IPS-NIHi7 (cell line): ENCODE results near the gene ROBO2.

Source experiments
- DNase-seq: peaks from one replicate; pipeline ENCODE4 v3.0.0; 2012; ENCODE audit warnings: mixed read lengths; ENCODE audit errors: extremely low spot score

ROBO2 gene

DNA sequence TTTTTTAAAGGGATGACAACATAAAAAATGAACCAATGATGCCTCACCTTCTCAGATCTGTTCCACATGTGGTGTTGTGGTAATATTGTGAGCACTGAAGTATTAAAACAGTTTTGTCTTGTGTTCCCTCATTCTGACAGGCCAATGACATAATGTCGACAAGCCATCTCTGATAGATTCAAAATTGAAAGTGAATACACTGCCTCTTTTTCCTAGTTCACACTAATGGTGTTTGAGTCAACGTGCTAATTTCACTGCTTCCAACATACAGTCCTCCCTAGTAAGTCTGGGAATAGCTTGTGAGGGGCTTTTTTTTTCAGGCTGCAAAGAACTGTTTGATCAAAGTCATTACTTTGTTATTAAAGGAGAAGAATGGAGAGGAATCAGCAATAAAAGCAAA, 82.8 kb downstream of the ROBO2 start:
- no peak for DNase-seq

DNA sequence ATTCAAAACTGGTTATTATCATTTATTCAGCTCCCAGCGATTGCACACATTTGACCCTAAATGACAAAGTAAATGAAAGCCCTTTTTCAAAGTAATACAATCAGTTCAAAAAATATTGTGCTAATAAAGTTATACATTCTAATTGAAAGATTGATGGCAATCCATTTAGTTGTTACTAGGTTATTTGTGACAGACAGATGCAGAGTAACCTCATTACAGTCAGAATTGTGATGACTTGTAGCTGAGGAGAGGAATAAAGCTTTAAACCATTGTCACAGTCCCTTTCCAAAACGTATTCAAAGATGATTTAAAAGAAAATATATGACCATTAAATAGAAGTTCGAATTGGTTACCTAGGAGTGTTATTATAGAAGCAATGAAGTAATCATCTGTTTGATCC, 86.1 kb downstream of the ROBO2 start:
- no peak for DNase-seq

DNA sequence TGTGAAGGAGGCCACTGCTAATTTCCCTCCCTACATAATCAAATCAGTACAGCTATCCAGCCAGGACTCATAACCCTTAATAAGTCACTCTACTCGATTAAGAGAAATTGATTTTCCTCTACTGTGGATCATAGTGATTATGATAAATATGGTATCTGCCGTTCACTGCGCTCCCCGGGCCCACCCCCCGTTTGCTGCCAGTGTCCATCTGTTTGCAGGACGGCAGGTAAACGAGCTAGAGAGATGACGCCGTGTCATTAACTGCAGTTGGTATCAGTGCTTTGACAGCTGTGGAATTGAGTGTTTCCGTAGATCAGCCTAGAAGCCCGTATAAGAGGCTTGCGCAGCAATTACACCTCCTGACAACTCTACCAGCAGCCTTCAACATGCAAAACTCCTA, 94.9 kb downstream of the ROBO2 start:
- DNase-seq, result no peak

DNA sequence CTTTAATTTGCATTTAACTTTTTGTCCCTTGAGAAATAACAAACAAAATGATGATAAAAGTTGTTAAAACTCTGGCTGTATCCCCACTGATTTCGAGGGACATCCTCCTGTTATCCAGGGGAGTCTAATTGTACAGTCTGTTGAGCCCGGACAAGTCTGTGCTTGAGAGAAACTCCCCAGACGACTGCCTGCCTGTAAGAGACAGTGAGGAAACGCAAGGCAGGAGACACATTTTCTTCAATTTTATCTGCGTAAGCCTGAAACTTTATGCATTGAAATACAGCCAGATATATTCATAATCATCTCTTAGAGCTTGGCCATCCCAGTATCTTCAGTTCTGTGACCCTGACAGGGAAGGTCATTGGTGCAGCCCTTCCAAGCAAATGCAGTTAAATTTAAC, 97.7 kb downstream of the ROBO2 start:
- no peak for DNase-seq

DNA sequence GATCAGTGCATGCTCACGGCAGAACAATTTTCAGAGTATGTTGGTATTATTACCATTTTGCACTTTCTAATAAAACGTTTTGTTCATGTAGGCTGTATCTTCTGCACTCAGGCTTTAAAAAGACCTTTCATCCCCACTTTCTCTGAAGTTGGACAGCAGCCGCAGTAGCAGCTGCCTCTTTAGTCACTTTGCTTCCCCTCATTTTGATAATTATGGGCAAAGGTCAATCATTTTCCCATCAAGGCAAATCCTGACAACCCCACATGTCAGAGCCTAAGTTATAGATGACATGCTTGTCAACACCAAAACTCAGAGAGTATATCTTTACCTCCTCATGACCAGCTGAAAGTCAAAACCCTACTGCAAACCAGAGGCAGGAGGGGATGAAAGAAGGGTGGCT, 99.7 kb downstream of the ROBO2 start:
- DNase-seq, result no peak

DNA sequence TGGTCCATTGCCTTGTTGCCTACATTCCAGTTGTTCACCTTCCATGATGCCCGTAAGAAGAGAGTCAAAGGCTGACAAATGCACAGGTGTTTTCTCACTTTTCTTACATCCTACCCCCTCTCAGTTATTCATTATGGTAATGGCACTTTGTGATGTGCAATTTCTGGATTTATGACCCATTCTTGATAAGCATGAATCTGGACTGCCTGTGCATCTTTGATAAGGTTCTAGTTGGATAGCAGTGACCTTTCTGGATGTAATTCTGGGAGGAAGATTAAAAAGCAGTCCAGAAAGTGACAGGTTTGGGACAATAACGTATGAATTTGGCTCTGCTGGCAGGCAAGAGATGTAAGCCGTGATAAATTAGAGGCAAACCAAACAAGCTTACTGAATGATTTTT, 101.5 kb downstream of the ROBO2 start:
- no peak for DNase-seq

DNA sequence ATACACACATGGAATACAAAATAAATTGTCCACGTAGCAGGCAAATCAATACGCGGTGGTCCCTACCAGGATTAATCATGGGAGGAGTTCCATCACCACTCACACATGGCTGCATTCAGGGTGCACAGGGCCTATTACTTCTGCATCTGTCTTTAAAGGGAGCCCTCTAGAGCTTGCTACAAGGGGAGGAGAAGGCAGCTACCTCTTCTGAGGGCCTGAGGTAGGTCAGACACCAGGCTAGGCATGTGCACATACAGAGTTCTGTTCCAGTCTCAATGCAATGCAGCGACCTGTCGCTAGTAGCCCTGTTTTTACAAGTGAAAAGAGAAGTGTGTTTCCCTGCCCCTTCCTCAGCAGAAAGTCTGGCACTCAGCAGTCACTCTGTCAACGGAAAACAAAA, 102.7 kb downstream of the ROBO2 start:
- DNase-seq, result no peak

DNA sequence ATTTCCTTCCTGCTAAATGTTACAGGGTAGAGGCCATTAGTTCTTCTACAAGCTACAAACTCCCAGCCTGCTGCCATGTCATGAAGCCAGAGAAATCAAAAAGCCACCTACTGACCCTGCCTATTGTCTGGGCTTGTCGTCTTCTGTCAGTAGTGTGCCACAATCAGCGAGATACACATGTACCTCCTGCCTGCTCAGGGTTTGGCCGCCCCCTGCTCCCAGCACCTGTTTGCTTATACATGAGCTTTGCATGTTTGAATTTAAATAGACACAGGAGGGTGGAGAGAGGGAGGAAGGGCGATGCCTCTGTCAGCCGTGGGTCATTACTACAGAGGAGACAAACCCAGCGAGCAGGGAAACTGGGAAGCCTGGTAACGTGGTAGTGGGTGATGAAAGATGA, 106.1 kb downstream of the ROBO2 start:
- DNase-seq, result no peak

DNA sequence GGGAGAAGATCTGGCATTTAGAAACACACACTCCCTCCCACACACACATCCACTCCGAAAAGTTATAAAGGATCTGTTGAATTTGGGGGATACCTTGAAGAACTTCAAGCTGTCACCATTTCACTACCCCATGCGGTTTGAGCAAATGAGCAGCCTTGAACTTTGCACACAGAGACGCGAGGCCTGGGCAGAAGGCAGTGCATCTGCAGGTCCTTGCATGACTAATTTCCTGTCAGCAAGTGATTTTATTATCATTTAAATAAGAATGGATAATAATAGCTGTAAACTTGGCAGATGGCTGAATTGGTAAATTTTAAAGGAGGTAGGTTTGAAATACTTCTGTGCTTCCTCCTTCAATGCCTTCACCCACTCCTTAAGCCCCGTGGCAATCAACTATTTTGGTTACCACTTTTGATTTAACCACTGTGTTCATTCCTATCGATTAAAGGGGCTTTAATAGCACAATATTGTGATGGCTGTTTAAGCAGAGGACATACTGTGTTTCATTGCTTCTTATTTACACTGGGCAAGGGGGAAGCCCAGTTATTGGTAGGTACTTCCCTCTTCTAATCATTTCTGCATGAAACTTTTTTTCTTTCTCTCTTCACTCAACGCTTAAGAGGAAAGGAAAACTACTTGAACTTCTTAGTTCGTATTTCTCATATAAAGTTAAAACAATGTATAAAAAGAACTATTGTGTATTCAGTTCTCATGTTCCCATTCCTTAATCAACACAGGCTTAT, 108.1 kb downstream of the ROBO2 start:
- peak; percentile 19 for DNase-seq

DNA sequence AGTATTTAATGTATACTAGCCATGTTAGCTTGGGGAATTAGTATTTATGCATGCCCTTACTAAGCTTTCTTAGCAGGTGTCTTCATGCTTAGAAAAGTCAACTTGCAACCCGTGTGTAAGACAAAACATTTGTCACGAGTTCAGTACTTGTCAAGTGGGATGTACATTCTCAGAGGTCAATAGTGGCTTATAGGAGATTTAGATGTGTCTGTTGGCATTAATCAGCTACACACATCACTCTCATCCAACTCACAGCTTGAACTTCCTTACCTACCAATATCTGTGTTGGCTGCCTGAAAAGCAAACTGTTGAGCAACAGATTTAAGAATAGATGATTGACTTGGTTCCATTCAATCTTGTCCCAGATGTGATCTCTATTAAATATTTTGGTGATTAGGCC, 109.5 kb downstream of the ROBO2 start:
- no peak for DNase-seq

DNA sequence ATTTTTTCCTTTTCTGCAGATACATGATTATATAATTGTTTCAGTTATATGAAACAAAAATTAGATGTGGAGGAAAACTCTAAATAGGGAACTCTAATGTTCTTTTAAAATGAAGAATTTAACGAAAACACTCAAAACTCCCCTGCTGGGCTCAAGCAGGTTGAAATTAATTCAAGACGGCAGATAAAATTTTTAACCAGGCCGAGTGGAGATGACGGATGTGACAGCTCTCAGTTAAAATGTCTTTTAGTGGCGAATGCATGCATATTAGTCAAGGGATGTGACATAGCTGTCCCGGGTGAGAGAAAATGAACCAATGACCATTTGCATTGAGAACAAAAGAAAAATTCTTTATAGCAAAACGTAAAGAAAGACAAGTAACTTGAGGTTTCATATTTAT, 110.1 kb downstream of the ROBO2 start:
- DNase-seq, result no peak

DNA sequence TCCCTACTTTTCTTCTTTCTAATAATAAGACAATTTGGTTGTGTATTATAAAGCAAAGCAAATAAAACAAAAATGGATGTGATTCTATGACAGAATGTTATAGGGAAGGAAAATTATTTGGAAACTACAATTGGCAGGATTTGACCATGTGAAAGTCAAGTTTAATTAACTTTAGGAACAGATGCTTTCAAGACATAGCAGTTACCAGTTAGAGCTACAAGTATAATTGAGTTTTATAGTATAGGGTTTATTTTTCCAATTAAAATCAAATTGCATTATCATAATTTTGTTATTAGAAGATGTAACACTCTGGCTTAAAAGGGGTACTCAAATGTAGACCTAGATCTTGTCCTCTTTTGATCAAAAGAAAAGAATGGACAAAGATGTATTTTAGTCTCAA, 110.9 kb downstream of the ROBO2 start:
- no peak for DNase-seq

DNA sequence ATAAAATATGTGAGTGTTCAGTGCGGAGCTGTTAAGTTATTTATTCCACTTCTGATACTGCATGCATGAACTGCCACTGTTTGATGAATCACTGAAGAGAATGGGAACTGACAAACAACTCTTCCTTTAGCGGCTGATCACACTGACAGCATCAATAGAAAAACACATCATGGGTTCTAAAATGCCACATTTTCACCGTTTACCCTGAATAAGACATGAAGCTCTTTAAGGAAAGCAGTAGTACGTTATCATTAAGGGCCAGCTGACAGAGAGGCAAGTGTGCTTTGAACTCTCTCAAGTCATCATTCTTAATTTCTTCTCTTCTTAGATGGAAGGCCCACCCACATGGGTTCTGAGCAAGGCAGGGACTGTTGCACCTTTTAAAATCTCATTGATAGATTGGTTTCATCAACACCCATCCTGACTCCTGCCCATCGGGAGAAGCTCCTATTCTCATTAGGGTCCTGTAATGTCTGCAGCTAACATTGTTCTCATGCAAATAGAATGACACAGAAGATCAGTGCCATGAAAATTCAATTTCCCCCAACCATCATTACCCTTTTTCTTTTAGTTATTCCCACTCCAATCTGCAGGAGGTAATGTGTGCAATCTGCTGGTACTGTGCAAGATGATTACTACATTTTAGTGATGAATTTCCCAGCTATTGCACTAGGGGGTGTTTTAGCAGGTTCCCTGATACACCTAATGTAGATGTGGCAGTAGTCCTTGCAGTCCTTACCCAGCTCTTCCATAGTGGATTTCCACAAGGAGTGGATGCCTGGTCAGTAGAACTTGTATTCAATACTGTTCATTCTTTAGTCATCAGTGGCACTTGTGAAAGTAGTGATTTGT, 119.1 kb downstream of the ROBO2 start:
- DNase-seq, result no peak

DNA sequence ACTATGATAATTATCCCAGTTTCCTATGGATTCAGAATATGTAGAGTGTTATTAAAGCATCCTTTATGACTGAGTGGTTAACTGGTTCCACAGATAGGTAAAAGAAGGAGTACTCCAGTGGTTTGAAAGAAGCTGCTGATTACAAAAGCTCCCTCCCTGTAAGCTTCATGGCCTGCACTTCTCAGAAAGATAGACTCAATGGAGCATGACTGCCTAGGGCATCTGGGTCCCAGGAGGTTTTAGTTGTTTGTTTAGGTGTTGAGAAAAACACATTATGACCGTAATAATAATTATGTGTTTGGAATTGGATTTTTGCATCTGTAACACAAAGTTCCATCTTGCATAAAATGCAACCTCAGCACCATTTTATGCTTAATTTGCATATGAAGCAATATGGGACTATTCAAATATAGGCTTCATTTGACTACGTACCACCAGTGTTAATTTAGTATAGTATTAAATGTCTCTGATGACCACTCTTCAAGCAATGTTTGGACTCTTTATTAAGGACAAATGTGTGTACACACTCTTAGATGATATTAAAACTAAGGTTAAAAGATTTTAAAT, 121.1 kb downstream of the ROBO2 start:
- no peak for DNase-seq

DNA sequence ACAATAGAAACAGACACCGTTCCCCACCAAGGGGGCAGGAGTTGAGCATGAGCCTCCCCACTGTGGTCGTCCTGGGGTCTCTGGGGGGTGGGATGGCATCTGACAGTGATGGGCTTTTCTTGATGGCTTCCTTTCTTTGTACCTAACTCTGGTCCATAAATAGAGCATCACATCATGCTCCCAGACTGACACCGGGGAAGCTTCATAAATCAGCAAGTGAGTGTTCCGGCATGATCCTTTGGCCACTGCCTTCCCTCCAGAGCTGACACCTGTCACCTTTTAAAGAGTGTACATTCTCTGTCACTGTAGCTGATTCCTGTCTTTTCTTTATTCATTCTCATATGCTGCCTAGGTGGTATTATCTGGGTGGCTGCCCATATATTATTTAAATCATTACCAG, 129.9 kb downstream of the ROBO2 start:
- DNase-seq, result no peak

DNA sequence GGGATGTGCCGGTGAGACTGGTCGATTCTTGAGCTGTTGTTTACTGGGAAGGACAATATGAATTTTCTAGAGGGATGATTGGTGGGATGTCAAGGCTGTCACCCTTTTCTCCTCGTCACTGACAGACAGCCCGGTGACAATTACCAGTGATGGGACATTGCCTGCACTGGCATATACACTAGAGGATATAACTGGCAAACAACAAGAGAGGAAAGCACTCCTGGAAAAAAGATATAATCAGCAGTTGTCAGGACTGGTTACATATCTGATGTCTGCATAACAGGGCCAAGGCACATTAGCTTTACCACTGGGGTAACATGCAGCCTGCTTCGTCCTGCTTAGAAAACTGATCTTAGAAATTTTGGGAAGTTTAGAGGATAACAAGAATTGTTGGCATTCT, 131.1 kb downstream of the ROBO2 start:
- no peak for DNase-seq

DNA sequence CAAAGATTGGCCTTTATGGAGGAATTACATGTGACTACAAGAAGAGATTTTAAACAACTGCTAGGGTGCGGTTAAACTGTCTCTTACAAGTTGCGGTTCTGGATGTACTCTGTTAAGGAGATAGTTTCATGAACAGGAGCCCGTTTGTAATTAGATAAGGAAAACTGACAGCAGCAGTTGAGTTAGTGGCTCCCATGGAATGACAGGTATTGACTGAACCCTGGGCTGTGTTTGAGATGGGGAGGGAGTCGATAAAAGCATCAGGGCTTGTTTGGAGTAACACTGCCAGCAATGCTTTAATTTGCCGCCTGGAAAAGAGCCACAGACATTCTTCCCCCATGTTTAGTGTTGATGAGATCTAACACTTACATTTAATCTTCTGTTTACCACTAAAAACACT, 139.9 kb downstream of the ROBO2 start:
- DNase-seq, result peak; percentile 18

DNA sequence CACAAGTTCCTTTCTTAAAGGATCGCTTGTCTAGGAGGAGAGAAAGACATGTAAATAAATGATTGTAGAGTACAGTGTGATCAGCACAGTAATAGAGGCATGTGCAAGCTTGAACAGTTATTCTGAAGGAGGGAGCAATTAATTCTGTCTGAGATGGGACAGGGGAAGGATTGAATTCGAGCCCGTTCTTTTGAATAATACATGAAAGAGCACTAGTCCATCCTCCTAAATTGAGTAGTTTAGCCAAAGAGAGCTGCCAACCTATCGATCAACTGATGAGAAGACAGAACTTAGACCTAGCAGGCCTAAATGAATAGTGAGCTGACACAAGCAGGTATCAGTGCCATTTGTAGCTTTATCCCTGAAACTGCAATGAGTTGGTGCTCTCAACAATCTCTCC, 142.4 kb downstream of the ROBO2 start:
- no peak for DNase-seq

DNA sequence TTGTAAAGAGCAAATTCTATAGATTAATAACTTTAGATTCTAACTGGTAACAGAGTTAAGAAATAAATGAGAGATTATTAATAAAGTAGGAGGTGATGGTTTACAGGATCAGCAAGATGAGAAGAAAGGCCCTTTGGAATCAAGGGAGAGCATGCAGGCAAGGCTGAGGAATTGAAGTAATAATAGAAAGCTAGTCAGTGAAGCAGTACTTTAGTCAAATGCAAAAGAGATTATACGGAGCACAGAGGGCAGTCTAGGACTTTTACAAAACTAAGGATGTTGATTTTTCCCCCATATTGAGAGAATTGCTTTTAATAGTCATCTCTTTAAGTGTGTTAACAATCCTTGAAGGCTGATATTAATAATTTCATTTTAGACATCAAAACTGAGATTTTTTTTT, 146.4 kb downstream of the ROBO2 start:
- DNase-seq, result no peak

DNA sequence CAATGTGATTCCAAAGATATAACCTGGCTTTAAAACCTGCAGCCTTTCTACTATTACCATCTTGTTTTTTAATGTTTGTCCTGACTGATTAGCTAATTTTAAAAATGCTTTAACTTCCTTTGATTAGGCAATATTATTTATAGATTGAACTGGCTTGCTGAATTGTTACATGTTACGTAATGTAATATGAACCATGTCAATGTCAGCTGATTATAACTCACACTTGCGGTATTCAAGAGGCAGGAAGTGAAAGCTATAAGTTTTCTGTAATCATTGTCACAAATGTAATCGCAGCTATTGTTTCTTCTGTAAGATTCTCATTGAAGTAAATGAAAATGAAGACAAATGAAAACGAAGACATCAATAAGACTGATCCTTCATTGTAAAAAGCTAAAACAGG, 146.8 kb downstream of the ROBO2 start:
- no peak for DNase-seq

DNA sequence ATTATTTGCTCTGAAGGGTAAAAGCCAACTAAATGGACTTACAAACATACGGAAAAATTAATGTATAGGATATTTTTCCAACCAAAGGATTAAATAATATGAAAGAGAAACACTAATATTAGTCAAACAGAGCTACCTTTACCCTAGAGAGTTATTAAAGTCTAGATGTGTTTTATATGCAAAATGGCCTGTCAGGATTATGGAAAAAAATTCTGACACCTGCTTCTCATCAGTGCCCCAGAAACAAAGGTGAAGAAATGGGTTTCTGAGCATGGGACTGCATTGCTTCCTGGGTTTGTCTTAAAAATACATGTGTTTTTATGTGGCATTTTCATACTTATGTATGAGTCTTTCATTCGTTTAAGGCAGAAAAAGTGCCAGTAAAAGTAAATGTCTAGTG, 148.3 kb downstream of the ROBO2 start:
- DNase-seq, result no peak

DNA sequence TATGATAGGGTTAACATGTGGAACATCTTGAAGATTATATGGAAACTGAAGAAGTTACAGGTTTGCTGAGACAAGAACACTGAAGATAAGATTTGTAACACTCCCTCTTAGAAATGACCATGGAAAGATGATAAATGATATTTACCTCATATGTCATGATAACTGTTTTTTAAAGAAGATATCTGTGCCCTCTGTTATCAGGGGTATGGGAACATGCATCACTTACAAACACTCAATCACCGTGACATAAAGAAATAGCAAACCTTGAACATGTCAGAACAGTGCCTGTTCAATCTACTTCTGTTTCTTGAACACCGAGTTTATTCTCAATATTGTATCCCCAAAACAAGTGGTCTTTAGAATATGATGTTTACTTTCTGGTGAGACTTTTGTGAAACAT, 149.4 kb downstream of the ROBO2 start:
- DNase-seq, result no peak

DNA sequence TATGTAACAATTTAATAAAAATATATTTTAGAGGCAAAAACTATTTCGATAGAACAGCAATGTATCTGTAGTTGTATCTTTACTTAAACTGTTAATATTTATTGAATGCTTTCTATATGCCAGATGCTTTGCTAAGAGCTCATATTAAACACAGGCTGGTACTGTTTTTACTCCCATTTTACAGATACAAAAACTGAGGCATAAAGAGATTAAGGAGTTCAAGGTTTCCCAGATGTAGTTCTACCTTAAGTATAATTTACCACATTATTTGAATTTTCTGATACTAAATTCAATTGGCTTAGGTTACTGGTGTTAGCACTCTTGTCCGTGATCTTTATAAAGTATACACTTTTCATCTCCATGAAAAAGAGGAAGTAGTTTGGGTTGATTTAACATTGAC, 149.8 kb downstream of the ROBO2 start:
- no peak for DNase-seq
